OCI-LY1 (cell line): ENCODE data around the gene AXIN1.

Source experiments
- H2AFZ ChIP-seq: fragments of 200-600 bp; sonication (generic), shearing (Covaris generic); 2 replicates; pipeline ENCODE4 v1.6.0; 2014; ENCODE audit warnings: antibody characterized with exemption, mild to moderate bottlenecking, low read length
- H3F3A ChIP-seq: fragments of 200-600 bp; sonication (generic), shearing (Covaris generic); 2 replicates; pipeline ENCODE4 v1.6.0; 2014; ENCODE audit warnings: mild to moderate bottlenecking, antibody characterized with exemption, low read length, moderate library complexity; ENCODE audit not compliant: insufficient read depth
- H3K27ac ChIP-seq: fragments of 200-600 bp; sonication (generic); 2 replicates; pipeline ENCODE4 v1.5.1; 2014; ENCODE audit warnings: low read length, mixed run types, mild to moderate bottlenecking, low read depth; ENCODE audit not compliant: poor library complexity, severe bottlenecking
- H3K27me3 ChIP-seq: fragments of 200-600 bp; sonication (generic); 2 replicates; pipeline ENCODE4 v1.6.0; 2014; ENCODE audit warnings: antibody characterized with exemption, mild to moderate bottlenecking, low read length, moderate library complexity; ENCODE audit not compliant: insufficient read depth
- H3K36me3 ChIP-seq: fragments of 200-600 bp; sonication (generic); 2 replicates; pipeline ENCODE4 v1.6.1; 2014; ENCODE audit warnings: mild to moderate bottlenecking, antibody characterized with exemption, low read length, moderate library complexity, mixed read lengths; ENCODE audit not compliant: insufficient read depth
- H3K4me1 ChIP-seq: fragments of 200-600 bp; sonication (generic); 2 replicates; pipeline ENCODE4 v1.5.1; 2014; ENCODE audit warnings: mild to moderate bottlenecking, low read length, moderate library complexity; ENCODE audit not compliant: insufficient read depth, severe bottlenecking
- H3K4me2 ChIP-seq: fragments of 200-600 bp; sonication (generic), shearing (Covaris generic); 2 replicates; pipeline ENCODE4 v1.6.1; 2014; ENCODE audit warnings: low read length
- H3K4me3 ChIP-seq: fragments of 200-600 bp; sonication (generic); 2 replicates; pipeline ENCODE4 v1.5.1; 2014; ENCODE audit warnings: low read length, low read depth, mild to moderate bottlenecking, mixed read lengths; ENCODE audit not compliant: poor library complexity, severe bottlenecking
- H3K79me2 ChIP-seq: fragments of 200-600 bp; shearing (Covaris generic); 2 replicates; pipeline ENCODE4 v1.6.1; 2016; ENCODE audit warnings: mixed run types, low read length, mixed read lengths; ENCODE audit not compliant: insufficient read depth
- H3K9ac ChIP-seq: fragments of 200-600 bp; sonication (generic), shearing (Covaris generic); 2 replicates; pipeline ENCODE4 v1.6.1; 2014; ENCODE audit warnings: mild to moderate bottlenecking, low read length, mixed read lengths
- H3K9me2 ChIP-seq: fragments of 200-600 bp; sonication (generic), shearing (Covaris generic); 2 replicates; pipeline ENCODE4 v1.6.1; 2014; ENCODE audit warnings: low read depth, mild to moderate bottlenecking, low read length, mixed read lengths
- H3K9me3 ChIP-seq: fragments of 200-600 bp; shearing (Covaris generic); 2 replicates; pipeline ENCODE4 v1.6.1; 2014; ENCODE audit warnings: low read length, mixed read lengths
- H4K20me1 ChIP-seq: fragments of 200-600 bp; sonication (generic), shearing (Covaris generic); 2 replicates; pipeline ENCODE4 v1.6.0; 2016; ENCODE audit warnings: mild to moderate bottlenecking, low read length; ENCODE audit not compliant: insufficient read depth
- EZH2 ChIP-seq: fragments of 200-600 bp; sonication (generic), shearing (Covaris generic); IDR thresholded peaks from 2 replicates; pipeline ENCODE4 v1.8.0; 2017; ENCODE audit warnings: borderline replicate concordance, mixed run types, mild to moderate bottlenecking, antibody characterized with exemption, low read length, moderate library complexity, mixed read lengths
- TF ChIP-seq, protein P1 (sequence below): fragments of 200-600 bp; sonication (generic), shearing (Covaris generic); IDR thresholded peaks from 2 replicates; pipeline ENCODE4 v1.5.1; 2017; ENCODE audit warnings: mild to moderate bottlenecking, antibody characterized with exemption, low read length, moderate library complexity, mixed read lengths

AXIN1 gene

DNA sequence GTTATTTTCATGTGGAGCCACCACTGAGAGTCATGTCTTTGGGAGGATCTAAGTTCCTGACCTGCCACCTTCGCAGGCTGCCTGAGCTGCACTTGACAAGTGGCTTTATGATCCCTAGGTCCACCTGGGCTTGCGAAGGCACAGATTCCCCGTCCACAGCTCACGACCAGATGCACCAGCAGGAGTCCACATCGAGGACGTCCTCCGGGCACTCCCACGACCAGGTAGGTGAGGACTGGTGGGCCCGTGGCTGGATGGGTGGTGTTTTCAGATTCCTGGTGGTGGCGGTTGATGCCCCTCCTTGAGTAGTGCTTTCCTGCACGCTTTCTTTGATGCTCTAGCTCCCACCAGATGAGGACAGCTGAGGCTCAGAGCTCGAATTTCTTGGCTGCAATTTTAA, 103.1 kb downstream of the AXIN1 start:
- no peak overlapping the region for H3K27ac ChIP-seq
- H3K79me2 ChIP-seq, result no peaks in the 10 kb centered on the region
- peaks cover 13% of the 10 kb centered on the region for H3K4me1 ChIP-seq
- peaks cover 14% of the 10 kb centered on the region for H3K36me3 ChIP-seq
- no peak overlapping the region for H2AFZ ChIP-seq
- no peaks in the 10 kb centered on the region for H4K20me1 ChIP-seq
- H3K9me2 ChIP-seq, result no peaks in the 10 kb centered on the region
- no peak overlapping the region for H3K4me3 ChIP-seq
- no peak for TF ChIP-seq EZH2
- TF ChIP-seq, protein P1, sequence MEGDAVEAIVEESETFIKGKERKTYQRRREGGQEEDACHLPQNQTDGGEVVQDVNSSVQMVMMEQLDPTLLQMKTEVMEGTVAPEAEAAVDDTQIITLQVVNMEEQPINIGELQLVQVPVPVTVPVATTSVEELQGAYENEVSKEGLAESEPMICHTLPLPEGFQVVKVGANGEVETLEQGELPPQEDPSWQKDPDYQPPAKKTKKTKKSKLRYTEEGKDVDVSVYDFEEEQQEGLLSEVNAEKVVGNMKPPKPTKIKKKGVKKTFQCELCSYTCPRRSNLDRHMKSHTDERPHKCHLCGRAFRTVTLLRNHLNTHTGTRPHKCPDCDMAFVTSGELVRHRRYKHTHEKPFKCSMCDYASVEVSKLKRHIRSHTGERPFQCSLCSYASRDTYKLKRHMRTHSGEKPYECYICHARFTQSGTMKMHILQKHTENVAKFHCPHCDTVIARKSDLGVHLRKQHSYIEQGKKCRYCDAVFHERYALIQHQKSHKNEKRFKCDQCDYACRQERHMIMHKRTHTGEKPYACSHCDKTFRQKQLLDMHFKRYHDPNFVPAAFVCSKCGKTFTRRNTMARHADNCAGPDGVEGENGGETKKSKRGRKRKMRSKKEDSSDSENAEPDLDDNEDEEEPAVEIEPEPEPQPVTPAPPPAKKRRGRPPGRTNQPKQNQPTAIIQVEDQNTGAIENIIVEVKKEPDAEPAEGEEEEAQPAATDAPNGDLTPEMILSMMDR, result no peak
- no peaks in the 10 kb centered on the region for H3F3A ChIP-seq
- H3K27me3 ChIP-seq, result no peaks in the 10 kb centered on the region
- no peak overlapping the region for H3K9ac ChIP-seq
- H3K4me2 ChIP-seq, result no peak overlapping the region
- no peaks in the 10 kb centered on the region for H3K9me3 ChIP-seq

DNA sequence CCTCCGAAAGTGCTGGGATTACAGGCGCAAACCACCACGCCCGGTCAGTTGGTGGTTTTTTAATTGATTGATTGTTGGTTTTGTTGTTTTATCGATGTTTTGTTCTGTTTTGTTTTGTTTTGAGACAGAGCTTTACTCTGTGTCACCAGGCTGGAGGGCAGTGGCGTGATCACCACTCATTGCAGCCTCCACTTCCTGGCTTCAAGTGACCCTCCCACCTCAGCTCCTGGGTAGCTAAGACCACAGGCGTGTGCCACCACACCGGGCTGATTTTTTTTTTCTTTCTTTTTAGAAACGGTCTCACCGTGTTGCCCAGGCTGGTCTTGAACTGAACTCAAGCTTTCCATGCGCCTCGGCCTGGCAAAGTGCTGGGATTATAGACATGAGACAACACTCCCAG, 105.5 kb downstream of the AXIN1 start:
- H3K27ac ChIP-seq, result no peak overlapping the region
- no peaks in the 10 kb centered on the region for H3K27me3 ChIP-seq
- no peaks in the 10 kb centered on the region for H3K9me2 ChIP-seq
- TF ChIP-seq EZH2, result no peak
- TF ChIP-seq, protein P1, result no peak
- peaks cover 5% of the 10 kb centered on the region; the same call in 1 of the 2 replicates for H3K36me3 ChIP-seq
- no peaks in the 10 kb centered on the region for H3F3A ChIP-seq
- no peak overlapping the region for H2AFZ ChIP-seq
- H3K4me1 ChIP-seq, result peaks cover 4% of the 10 kb centered on the region
- no peaks in the 10 kb centered on the region for H4K20me1 ChIP-seq
- H3K79me2 ChIP-seq, result no peaks in the 10 kb centered on the region
- no peak overlapping the region for H3K9ac ChIP-seq
- no peak overlapping the region for H3K4me3 ChIP-seq
- H3K9me3 ChIP-seq, result no peaks in the 10 kb centered on the region
- no peak overlapping the region for H3K4me2 ChIP-seq

DNA sequence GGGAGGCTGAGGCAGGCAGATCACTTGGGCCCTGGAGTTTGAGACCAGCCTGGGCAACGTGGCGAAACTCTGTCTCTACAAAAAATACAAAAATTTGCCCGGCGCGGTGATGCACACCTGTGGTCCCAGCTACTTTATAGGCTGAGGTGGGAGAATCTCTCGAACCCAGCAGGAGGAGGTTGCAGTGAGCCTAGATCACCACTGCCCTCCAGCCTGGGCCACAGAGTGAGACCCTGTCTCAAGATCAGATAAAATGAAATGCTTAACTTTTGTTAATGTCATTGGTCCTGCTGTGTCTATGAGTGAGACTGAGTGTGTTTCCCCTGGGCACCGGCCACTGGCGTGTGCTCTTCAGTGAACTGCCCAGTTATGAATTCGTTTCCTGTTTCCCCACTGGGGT, 107.4 kb downstream of the AXIN1 start:
- TF ChIP-seq EZH2, result no peak
- TF ChIP-seq, protein P1, result no peak
- Histone ChIP-seq H2AFZ (no peak overlapping the region), H3K4me1 (peaks cover 7% of the 10 kb centered on the region), H3K9me2 (no peaks in the 10 kb centered on the region), H3K9me3 (no peaks in the 10 kb centered on the region), H4K20me1 (no peaks in the 10 kb centered on the region), H3K4me2 (no peak overlapping the region), H3K4me3 (no peak overlapping the region), H3K27ac (no peak overlapping the region), H3K79me2 (peaks cover 5% of the 10 kb centered on the region; the same call in 1 of the 2 replicates), H3K36me3 (peaks cover 5% of the 10 kb centered on the region; the same call in 1 of the 2 replicates), H3K27me3 (no peaks in the 10 kb centered on the region), H3F3A (no peaks in the 10 kb centered on the region), H3K9ac (no peak overlapping the region)
